Osteoblast (primary cell): ENCODE measurements around the gene ZNF519. TPM values are rescaled to one million over a fixed set of nuclear protein-coding genes. Genes with fewer than 3 reads are reported as not detected.
"Not testable (repeated sequence)": the region's sequence is repeated elsewhere in the genome, so short reads cannot be mapped to it uniquely, and the experiment has no call there.

Experiments
- DNase-seq: peaks from one replicate; pipeline ENCODE4 v3.0.0; 2011; ENCODE audit warnings: low spot score, mixed read lengths; ENCODE audit not compliant: insufficient read length; ENCODE audit errors: missing footprints
- H2AFZ ChIP-seq: 2 replicates; pipeline ENCODE4 v1.6.0; 2011; ENCODE audit warnings: mild to moderate bottlenecking, low read length
- H3K27ac ChIP-seq: 2 replicates; pipeline ENCODE4 v1.5.1; 2011; ENCODE audit warnings: mild to moderate bottlenecking, low read depth, low read length, moderate library complexity
- H3K27me3 ChIP-seq: 2 replicates; pipeline ENCODE4 v1.6.0; 2012; ENCODE audit warnings: mild to moderate bottlenecking, control low read depth, inconsistent platforms, low read length, moderate library complexity; ENCODE audit not compliant: insufficient read depth
- H3K36me3 ChIP-seq: 2 replicates; pipeline ENCODE4 v1.5.1; 2011; ENCODE audit warnings: mild to moderate bottlenecking, low read length, control low read depth, moderate library complexity; ENCODE audit not compliant: insufficient read depth
- H3K4me1 ChIP-seq: 2 replicates; pipeline ENCODE4 v1.5.1; 2011; ENCODE audit warnings: mild to moderate bottlenecking, low read length, control low read depth, moderate library complexity; ENCODE audit not compliant: insufficient read depth
- H3K4me2 ChIP-seq: 2 replicates; pipeline ENCODE4 v1.6.0; 2011; ENCODE audit warnings: mild to moderate bottlenecking, low read length; ENCODE audit not compliant: insufficient read depth
- H3K4me3 ChIP-seq: fragments of 200-600 bp; sonication (generic); 3 replicates; pipeline ENCODE4 v1.5.1; 2012; ENCODE audit warnings: mild to moderate bottlenecking, low read length, inconsistent platforms; ENCODE audit not compliant: insufficient read depth
- H3K79me2 ChIP-seq: 2 replicates; pipeline ENCODE4 v1.6.0; 2012; ENCODE audit warnings: mild to moderate bottlenecking, low read length, control low read depth, inconsistent platforms; ENCODE audit not compliant: insufficient read depth
- H3K9me3 ChIP-seq: 2 replicates; pipeline ENCODE4 v1.5.1; 2011; ENCODE audit warnings: low read depth, low read length, control low read depth
- H4K20me1 ChIP-seq: 2 replicates; pipeline ENCODE4 v1.6.0; 2012; ENCODE audit warnings: mild to moderate bottlenecking, low read length, control low read depth; ENCODE audit not compliant: insufficient read depth
- CTCF ChIP-seq: IDR thresholded peaks from 2 replicates; pipeline ENCODE4 v1.5.1; 2011; ENCODE audit warnings: mild to moderate bottlenecking, low read depth, low read length, moderate library complexity; ENCODE audit errors: extremely low read depth
- total RNA-seq: library from RNA; depleted of rRNA; stranded (reverse); fragments of >200 nt; gene quantifications from 2 replicates; pipeline ENCODE4 v1.2.3, GENCODE V29; 2012

ZNF519 gene
- total RNA-seq, 1 donor: 5.4 TPM

- Histone ChIP-seq H3K36me3 (no peaks in the 10 kb centered on the region), H3K4me3 (no peak overlapping the region), H3K4me1 (no peaks in the 10 kb centered on the region), H4K20me1 (no peaks in the 10 kb centered on the region), H2AFZ (no peak overlapping the region), H3K9me3 (no peaks in the 10 kb centered on the region), H3K4me2 (no peak overlapping the region), H3K79me2 (peaks cover 4% of the 10 kb centered on the region), H3K27ac (no peak overlapping the region), H3K27me3 (no peaks in the 10 kb centered on the region)
- DNase-seq: no peak
- TF ChIP-seq CTCF: no peak
Measured at GRCh38 chr18:14174706-14175085, 42.5 kb upstream of the ZNF519 start.

- not testable (repeated sequence) for H2AFZ ChIP-seq, H3K79me2 ChIP-seq, H3K9me3 ChIP-seq, H3K4me3 ChIP-seq, H3K27me3 ChIP-seq, DNase-seq, H3K4me1 ChIP-seq, H4K20me1 ChIP-seq, H3K36me3 ChIP-seq, H3K27ac ChIP-seq, H3K4me2 ChIP-seq
Measured at GRCh38 chr18:14174002-14174705, 41.9 kb upstream of the ZNF519 start.

- H3K9me3 ChIP-seq, H2AFZ ChIP-seq, H3K4me3 ChIP-seq: not testable (repeated sequence)
Measured at GRCh38 chr18:14173116-14173951, 41.1 kb upstream of the ZNF519 start.

GRCh38 chr18:14172142-14173115 is 40.2 kb upstream of the ZNF519 start:
- not testable (repeated sequence) for H3K27ac ChIP-seq

More at GRCh38 chr18:14173116-14173951, 41.1 kb upstream of the ZNF519 start:
- not testable (repeated sequence) for H3K4me2 ChIP-seq, H4K20me1 ChIP-seq, DNase-seq, H3K79me2 ChIP-seq, H3K36me3 ChIP-seq, H3K4me1 ChIP-seq, H3K27ac ChIP-seq, H3K27me3 ChIP-seq

GRCh38 chr18:14171301-14172141 is 39.3 kb upstream of the ZNF519 start:
- DNase-seq, H3K4me2 ChIP-seq, H3K9me3 ChIP-seq, H3K36me3 ChIP-seq, H4K20me1 ChIP-seq, H3K79me2 ChIP-seq, H3K27me3 ChIP-seq, H3K4me3 ChIP-seq, H3K4me1 ChIP-seq, H2AFZ ChIP-seq, H3K27ac ChIP-seq: not testable (repeated sequence)

More at GRCh38 chr18:14172142-14173115, 40.2 kb upstream of the ZNF519 start:
- not testable (repeated sequence) for DNase-seq, H3K36me3 ChIP-seq, H3K79me2 ChIP-seq, H3K9me3 ChIP-seq, H3K27me3 ChIP-seq, H3K4me3 ChIP-seq, H2AFZ ChIP-seq, H3K4me2 ChIP-seq, H3K4me1 ChIP-seq, H4K20me1 ChIP-seq

GRCh38 chr18:14170367-14171036 is 38.3 kb upstream of the ZNF519 start:
- not testable (repeated sequence) for H2AFZ ChIP-seq, H3K27ac ChIP-seq, H3K9me3 ChIP-seq, H3K79me2 ChIP-seq, DNase-seq, H3K4me2 ChIP-seq, H3K4me1 ChIP-seq, H3K4me3 ChIP-seq, H3K36me3 ChIP-seq, H4K20me1 ChIP-seq, H3K27me3 ChIP-seq

GRCh38 chr18:14162915-14163314 is 30.7 kb upstream of the ZNF519 start:
- not testable (repeated sequence) for H3K4me3 ChIP-seq, H3K9me3 ChIP-seq, H3K79me2 ChIP-seq, H3K27me3 ChIP-seq, H4K20me1 ChIP-seq, H3K4me2 ChIP-seq, H2AFZ ChIP-seq, H3K4me1 ChIP-seq, H3K27ac ChIP-seq, H3K36me3 ChIP-seq, DNase-seq
